Panc1 (cell line): ENCODE data around the gene CHRDL1.

Experiments
- CTCF ChIP-seq: fragments of 450-650 bp; IDR thresholded peaks from 2 replicates; pipeline ENCODE4 v1.5.1; 2017; ENCODE audit warnings: mild to moderate bottlenecking
- POLR2AphosphoS5 ChIP-seq: IDR thresholded peaks from 2 replicates; pipeline ENCODE4 v1.6.1; 2012; ENCODE audit warnings: mild to moderate bottlenecking, low read depth, low read length, moderate library complexity
- REST ChIP-seq, 2 experiments: IDR thresholded peaks; 2 replicates each; pipeline ENCODE4 v1.6.1; 2011 to 2012; ENCODE audit warnings: low read depth in 2 of 2, control low read depth in 1 of 2, low read length in 1 of 2, mild to moderate bottlenecking in 1 of 2, moderate library complexity in 1 of 2; ENCODE audit not compliant: insufficient read depth in 1 of 2
- SIN3A ChIP-seq: IDR thresholded peaks from 2 replicates; pipeline ENCODE4 v1.6.1; 2012; ENCODE audit warnings: low read depth, mild to moderate bottlenecking, low read length, moderate library complexity, borderline replicate concordance; ENCODE audit not compliant: insufficient read depth

- TF ChIP-seq CTCF (no peak), REST (IDR thresholded peaks at IDR 0.05; ENCODE audit: insufficient read depth in 1 of 2, low read depth in 2 of 2, low read length in 1 of 2) (no peak), POLR2AphosphoS5 (no peak), SIN3A (no peak)
Observed at GRCh38 chrX:110748256-110748806, 47.3 kb downstream of the CHRDL1 start.
